Activated CD8-positive, alpha-beta T cell treated with anti-CD3 and anti-CD28 coated beads, Interleukin-2, amount 10 ng/mL, durations not matched to agents 7 days and 5 days (primary cell): ENCODE results near the gene RNF144A. TPM values are rescaled to one million over a fixed set of nuclear protein-coding genes. Genes with fewer than 3 reads are reported as not detected.

Experiments
- ATAC-seq: fragments of 150-1000 bp; cut with Tn5 transposase; one replicate; pipeline ENCODE4 v1.10.0; 2021; ENCODE audit warnings: moderate library complexity
- CTCF ChIA-PET: fragments of 350-600 bp; sonication (Branson Sonifier 250); formaldehyde crosslinking; loops from one replicate; lab custom pipeline; 2021; ENCODE audit warnings: antibody characterized with exemption; lab: Charles Lee
- POLR2A ChIA-PET: fragments of 350-600 bp; sonication (Branson Sonifier 250); formaldehyde crosslinking; loops from one replicate; lab custom pipeline; 2021; ENCODE audit warnings: antibody characterized with exemption; lab: Charles Lee
- DNase-seq: peaks from one replicate; pipeline ENCODE4 v3.0.0-alpha.2; 2020
- H3K27ac Mint-ChIP-seq: one replicate; pipeline ENCODE4 v1.8.0; 2021; ENCODE audit warnings: mild to moderate bottlenecking, mixed read lengths
- H3K27me3 Mint-ChIP-seq: one replicate; pipeline ENCODE4 v1.8.0; 2021; ENCODE audit warnings: low read depth, mixed read lengths
- H3K36me3 Mint-ChIP-seq: one replicate; pipeline ENCODE4 v1.8.0; 2021; ENCODE audit warnings: low read depth, mixed read lengths
- H3K4me1 Mint-ChIP-seq: one replicate; pipeline ENCODE4 v1.8.0; 2021; ENCODE audit warnings: low read depth, mixed read lengths
- H3K4me3 Mint-ChIP-seq: one replicate; pipeline ENCODE4 v1.8.0; 2021; ENCODE audit warnings: mild to moderate bottlenecking, mixed read lengths
- H3K9me3 Mint-ChIP-seq: one replicate; pipeline ENCODE4 v1.8.0; 2022; ENCODE audit warnings: mixed read lengths; ENCODE audit not compliant: insufficient read depth
- total RNA-seq, 2 experiments: library from RNA; stranded (reverse); gene quantifications; one replicate each; pipeline ENCODE4 v1.2.3, GENCODE V29; 2021

Gene RNF144A
- total RNA-seq, 2 experiments from 2014 or later: 76.9 to 87.0 TPM

GRCh38 chr2:6947929-6948676 is 30.9 kb downstream of the RNF144A start:
- no peak overlapping the region for H3K27ac Mint-ChIP-seq
- POLR2A ChIA-PET: interaction anchor here (0.5 kb wide), 1 partner anchor 60 kb away, joined by 4 read pairs; no protein-coding TSS in a partner anchor
- H3K4me1 Mint-ChIP-seq: peaks cover 37% of the 10 kb centered on the region

GRCh38 chr2:6948677-6949351 is 31.6 kb downstream of the RNF144A start:
- Mint-ChIP-seq H3K27me3 (no peaks in the 10 kb centered on the region), H3K9me3 (no peaks in the 10 kb centered on the region), H3K4me3 (no peak overlapping the region), H3K36me3 (peaks cover 45% of the 10 kb centered on the region), H3K4me1 (peaks cover 30% of the 10 kb centered on the region), H3K27ac (no peak overlapping the region)
- DNase-seq: no peak
- ATAC-seq: no peak
- CTCF ChIA-PET: interaction anchor here (1.3 to 1.5 kb wide), 2 partner anchors 20 to 52 kb away, joined by 3 to 5 read pairs; no protein-coding TSS in a partner anchor
- POLR2A ChIA-PET: interaction anchor here (0.5 kb wide), 1 partner anchor 61 kb away, joined by 4 read pairs; no protein-coding TSS in a partner anchor

More at GRCh38 chr2:6947929-6948676, 30.9 kb downstream of the RNF144A start:
- CTCF ChIA-PET: interaction anchor here (1.3 to 1.5 kb wide), 2 partner anchors 19 to 51 kb away, joined by 3 to 5 read pairs; no protein-coding TSS in a partner anchor
- DNase-seq (no peak), ATAC-seq (no peak)
- no peaks in the 10 kb centered on the region for H3K9me3 Mint-ChIP-seq
- peaks cover 50% of the 10 kb centered on the region for H3K36me3 Mint-ChIP-seq
- H3K4me3 Mint-ChIP-seq: no peak overlapping the region
- H3K27me3 Mint-ChIP-seq: no peaks in the 10 kb centered on the region

- ATAC-seq (no peak), DNase-seq (no peak)
- H3K27ac Mint-ChIP-seq: no peak overlapping the region
- ChIA-PET POLR2A (no interaction called here), CTCF (no interaction called here)
- H3K4me3 Mint-ChIP-seq: no peak overlapping the region
- peaks cover 40% of the 10 kb centered on the region for H3K36me3 Mint-ChIP-seq
- H3K4me1 Mint-ChIP-seq: peaks cover 22% of the 10 kb centered on the region
- H3K9me3 Mint-ChIP-seq: no peaks in the 10 kb centered on the region
- no peaks in the 10 kb centered on the region for H3K27me3 Mint-ChIP-seq
These were observed 33.8 kb downstream of the RNF144A start for GRCh38 chr2:6951046-6951445.

- no peak for DNase-seq
- Mint-ChIP-seq H3K4me3 (no peak overlapping the region), H3K36me3 (peaks cover 49% of the 10 kb centered on the region), H3K9me3 (no peaks in the 10 kb centered on the region), H3K4me1 (peaks cover 22% of the 10 kb centered on the region), H3K27ac (no peak overlapping the region), H3K27me3 (no peaks in the 10 kb centered on the region)
- ChIA-PET CTCF (interaction anchor here (1.3 kb wide), 1 partner anchor 24 kb away, joined by 3 read pairs; no protein-coding TSS in a partner anchor), POLR2A (no interaction called here)
- no peak for ATAC-seq
These were observed 34.9 kb downstream of the RNF144A start for GRCh38 chr2:6952101-6952500.

GRCh38 chr2:6954586-6954985 is 37.4 kb downstream of the RNF144A start:
- peaks cover 53% of the 10 kb centered on the region for H3K36me3 Mint-ChIP-seq
- no peaks in the 10 kb centered on the region for H3K27me3 Mint-ChIP-seq
- DNase-seq (no peak), ATAC-seq (no peak)
- ChIA-PET CTCF (no interaction called here), POLR2A (interaction anchor here (0.7 kb wide), 1 partner anchor 641 kb away, joined by 3 read pairs; no protein-coding TSS in a partner anchor)
- peaks cover 22% of the 10 kb centered on the region for H3K4me1 Mint-ChIP-seq
- H3K27ac Mint-ChIP-seq: no peak overlapping the region
- H3K4me3 Mint-ChIP-seq: no peak overlapping the region
- H3K9me3 Mint-ChIP-seq: no peaks in the 10 kb centered on the region

GRCh38 chr2:6955511-6956136 is 38.4 kb downstream of the RNF144A start:
- POLR2A ChIA-PET: no interaction called here

GRCh38 chr2:6956566-6956965 is 39.4 kb downstream of the RNF144A start:
- ChIA-PET POLR2A (no interaction called here), CTCF (interaction anchor here (1.0 to 1.6 kb wide), 2 partner anchors 60 to 88 kb away, joined by 3 to 4 read pairs; no protein-coding TSS in a partner anchor)
- no peaks in the 10 kb centered on the region for H3K9me3 Mint-ChIP-seq
- no peak overlapping the region for H3K4me3 Mint-ChIP-seq
- H3K36me3 Mint-ChIP-seq: peaks cover 54% of the 10 kb centered on the region
- no peak for DNase-seq
- H3K27ac Mint-ChIP-seq: no peak overlapping the region
- no peak for ATAC-seq
- peaks cover 32% of the 10 kb centered on the region for H3K4me1 Mint-ChIP-seq
- no peaks in the 10 kb centered on the region for H3K27me3 Mint-ChIP-seq

More at GRCh38 chr2:6955511-6956136, 38.4 kb downstream of the RNF144A start:
- Mint-ChIP-seq H3K36me3 (peaks cover 51% of the 10 kb centered on the region), H3K4me3 (no peak overlapping the region), H3K9me3 (no peaks in the 10 kb centered on the region), H3K27ac (no peak overlapping the region), H3K4me1 (peaks cover 31% of the 10 kb centered on the region), H3K27me3 (no peaks in the 10 kb centered on the region)
- CTCF ChIA-PET: interaction anchor here (1.6 kb wide), 1 partner anchor 59 kb away, joined by 4 read pairs; no protein-coding TSS in a partner anchor
- DNase-seq (no peak), ATAC-seq (no peak)

- POLR2A ChIA-PET: interaction anchor here (0.6 to 0.7 kb wide), 2 partner anchors 43 to 1492 kb away, joined by 3 read pairs; no protein-coding TSS in a partner anchor
- peaks cover 33% of the 10 kb centered on the region for H3K4me1 Mint-ChIP-seq
- H3K9me3 Mint-ChIP-seq: no peaks in the 10 kb centered on the region
These were observed 40.0 kb downstream of the RNF144A start for GRCh38 chr2:6957031-6957714.

GRCh38 chr2:6957910-6958615 is 40.9 kb downstream of the RNF144A start:
- Mint-ChIP-seq H3K4me3 (no peak overlapping the region), H3K4me1 (peaks cover 35% of the 10 kb centered on the region), H3K27me3 (no peaks in the 10 kb centered on the region), H3K9me3 (no peaks in the 10 kb centered on the region), H3K27ac (peak overlapping the region; percentile 37), H3K36me3 (peaks cover 60% of the 10 kb centered on the region)
- no peak for ATAC-seq
- ChIA-PET CTCF (no interaction called here), POLR2A (no interaction called here)
- no peak for DNase-seq

More at GRCh38 chr2:6957031-6957714, 40.0 kb downstream of the RNF144A start:
- CTCF ChIA-PET: interaction anchor here (0.6 to 1.6 kb wide), 3 partner anchors 60 to 184 kb away, joined by 3 to 4 read pairs (median 3); no protein-coding TSS in a partner anchor
- no peak overlapping the region for H3K27ac Mint-ChIP-seq
- DNase-seq (no peak), ATAC-seq (no peak)
- peaks cover 57% of the 10 kb centered on the region for H3K36me3 Mint-ChIP-seq
- H3K4me3 Mint-ChIP-seq: no peak overlapping the region
- H3K27me3 Mint-ChIP-seq: no peaks in the 10 kb centered on the region

- ChIA-PET POLR2A (no interaction called here), CTCF (no interaction called here)
- Mint-ChIP-seq H3K4me1 (peaks cover 35% of the 10 kb centered on the region), H3K27ac (peak overlapping the region; percentile 32), H3K9me3 (no peaks in the 10 kb centered on the region), H3K27me3 (no peaks in the 10 kb centered on the region), H3K4me3 (no peak overlapping the region), H3K36me3 (peaks cover 64% of the 10 kb centered on the region)
- peak; percentile 17 for DNase-seq
- ATAC-seq: no peak
These were observed 41.5 kb downstream of the RNF144A start for GRCh38 chr2:6958616-6959235.
